Endothelial cell of umbilical vein (primary cell): Measurements from ENCODE around the gene GPR137C. TPM values are rescaled to one million over a fixed set of nuclear protein-coding genes. Genes with fewer than 3 reads are reported as not detected.
A peak's percentile ranks its signal among the peaks of the same experiment; 100 is the strongest.

Experiments used
- BruUV-seq: library from RNA; stranded (reverse); fragments of 400-500 nt; replicated peaks from 2 replicates; lab custom pipeline; 2021; lab: Mats Ljungman, UMichigan
- CTCF ChIA-PET: fragments of 300-600, 350-600 bp; sonication (Branson Sonifier 250); formaldehyde crosslinking; loops from one replicate; lab custom pipeline; 2021; ENCODE audit warnings: antibody characterized with exemption, inconsistent platforms; lab: Charles Lee
- POLR2A ChIA-PET: fragments of 300-600, 350-600 bp; sonication (Branson Sonifier 250); formaldehyde crosslinking; loops from one replicate; lab custom pipeline; 2021; ENCODE audit warnings: antibody characterized with exemption, inconsistent platforms; lab: Charles Lee
- DNase-seq: peaks from one replicate; pipeline ENCODE4 v3.0.0-alpha.2; 2011; ENCODE audit warnings: low read depth, low spot score
- FAIRE-seq: peaks from 2 replicates; lab custom pipeline; 2011; peaks lifted over from hg19 to GRCh38; lab: Jason Lieb, UNC
- H2AFZ ChIP-seq: 2 replicates; pipeline ENCODE4 v1.6.0; 2012; ENCODE audit warnings: low read depth, low read length, control low read depth, inconsistent platforms
- H3K27ac ChIP-seq: 2 replicates; pipeline ENCODE4 v1.5.1; 2011; ENCODE audit warnings: low read depth, mild to moderate bottlenecking, control low read depth, low read length, moderate library complexity; ENCODE audit not compliant: insufficient read depth
- H3K27me3 ChIP-seq, 2 experiments: 2 replicates each; pipeline versions ENCODE4 v1.6.0 to v1.6.1; 2011; ENCODE audit warnings: low read length in 2 of 2, mixed read lengths in 1 of 2; ENCODE audit not compliant: control insufficient read depth in 2 of 2, insufficient read depth in 2 of 2
- H3K36me3 ChIP-seq, 2 experiments: 2 replicates in 1 of 2; 3 replicates in 1 of 2; pipeline ENCODE4 v1.5.1; 2011; ENCODE audit warnings: low read length in 2 of 2, mild to moderate bottlenecking in 1 of 2, moderate library complexity in 1 of 2; ENCODE audit not compliant: control insufficient read depth in 2 of 2, insufficient read depth in 2 of 2; ENCODE audit errors: extremely low read depth in 1 of 2
- H3K4me1 ChIP-seq: 3 replicates; pipeline ENCODE4 v1.5.1; 2011; ENCODE audit warnings: mild to moderate bottlenecking, low read length; ENCODE audit not compliant: control insufficient read depth, insufficient read depth; ENCODE audit errors: extremely low read depth
- H3K4me2 ChIP-seq: 2 replicates; pipeline ENCODE4 v1.6.1; 2011; ENCODE audit warnings: low read length, control low read depth, mixed read lengths; ENCODE audit not compliant: insufficient read depth
- H3K4me3 ChIP-seq, 3 experiments: fragments of 200-600 bp in 1 of 3; sonication (generic), shearing (Covaris generic) in 1 of 3; replicated peaks in 1 of 3; 2 replicates each; pipeline ENCODE4 v1.5.1; 2011 to 2016; ENCODE audit warnings: control low read depth in 3 of 3, low read length in 3 of 3, mild to moderate bottlenecking in 2 of 3, inconsistent platforms in 1 of 3, low read depth in 1 of 3, moderate library complexity in 1 of 3; ENCODE audit not compliant: insufficient read depth in 1 of 3
- H3K79me2 ChIP-seq: 2 replicates; pipeline ENCODE4 v1.6.0; 2012; ENCODE audit warnings: low read length, inconsistent platforms; ENCODE audit not compliant: control insufficient read depth, insufficient read depth
- H3K9ac ChIP-seq: replicated peaks from 2 replicates; pipeline ENCODE3; 2011; ENCODE audit warnings: low read length, control low read depth; ENCODE audit not compliant: insufficient read depth; ENCODE audit errors: extremely low read depth
- H3K9me1 ChIP-seq: replicated peaks from 3 replicates; pipeline ENCODE4 v1.6.0; 2011; ENCODE audit warnings: mild to moderate bottlenecking, low read length; ENCODE audit not compliant: control insufficient read depth, insufficient read depth; ENCODE audit errors: extremely low read depth
- H3K9me3 ChIP-seq: replicated peaks from 2 replicates; pipeline ENCODE4 v1.5.1; 2012; ENCODE audit warnings: low read length, inconsistent platforms; ENCODE audit not compliant: control insufficient read depth, insufficient read depth
- H4K20me1 ChIP-seq: replicated peaks from 2 replicates; pipeline ENCODE3; 2011; ENCODE audit warnings: mild to moderate bottlenecking, low read length; ENCODE audit not compliant: control insufficient read depth, insufficient read depth; ENCODE audit errors: extremely low read depth
- EZH2 ChIP-seq: IDR thresholded peaks from 2 replicates; pipeline ENCODE4 v1.6.1; 2012; ENCODE audit warnings: borderline replicate concordance, low read depth, mild to moderate bottlenecking, moderate library complexity, low read length, inconsistent platforms; ENCODE audit not compliant: severe bottlenecking
- FOS ChIP-seq: IDR thresholded peaks from 2 replicates; pipeline ENCODE4 v1.6.1; 2011; ENCODE audit warnings: mild to moderate bottlenecking, low read length, moderate library complexity, borderline replicate concordance; ENCODE audit not compliant: insufficient read depth
- GATA2 ChIP-seq: IDR thresholded peaks from 2 replicates; pipeline ENCODE4 v1.7.0; 2011; ENCODE audit warnings: low read depth, mild to moderate bottlenecking, moderate library complexity, mixed read lengths, low read length; ENCODE audit not compliant: insufficient read length, insufficient read depth
- JUN ChIP-seq: IDR thresholded peaks from 2 replicates; pipeline ENCODE4 v1.6.1; 2011; ENCODE audit warnings: borderline replicate concordance, low read depth; ENCODE audit not compliant: insufficient read length, insufficient read depth
- MAX ChIP-seq: IDR thresholded peaks from 2 replicates; pipeline ENCODE4 v1.6.1; 2011; ENCODE audit not compliant: insufficient read depth, insufficient read length
- MYC ChIP-seq: IDR thresholded peaks from one replicate; pipeline ENCODE4 v1.6.1; 2011; ENCODE audit warnings: mild to moderate bottlenecking, low read depth, low read length
- POLR2A ChIP-seq: IDR thresholded peaks from 2 replicates; pipeline ENCODE4 v1.6.1; 2012; ENCODE audit warnings: low read depth, mild to moderate bottlenecking, control low read depth, low read length
- POLR2AphosphoS5 ChIP-seq: IDR thresholded peaks from 2 replicates; pipeline ENCODE4 v1.6.1; 2012; ENCODE audit warnings: low read depth, mild to moderate bottlenecking, control low read depth, low read length, moderate library complexity; ENCODE audit not compliant: insufficient read depth
- dilution Hi-C: fragments of 300-500 bp; cut with MboI; formaldehyde crosslinking; loops from one replicate; pipeline ENCODE4 v1.15.0; 2019; ENCODE audit warnings: low sequenced_read_pairs; ENCODE audit not compliant: extremely low pct_ligation_motif_present
- intact Hi-C: fragments of 100-400 bp; cut with micrococcal nuclease; formaldehyde crosslinking; loops from one replicate; pipeline ENCODE4 v1.10.0; 2022
- polyA plus RNA-seq, 4 experiments: library from polyadenylated mRNA; depleted of rRNA in 3 of 4; stranded (reverse) in 3 of 4; unstranded in 1 of 4; fragments of >200 nt; gene quantifications; 2 replicates each; pipeline versions ENCODE4 v1.2.1 to v1.2.3, GENCODE V29; 2011 to 2012; ENCODE audit warnings: missing spikeins in 1 of 4
- total RNA-seq: library from RNA; stranded (reverse); gene quantifications from 2 replicates; pipeline ENCODE4 v1.2.3, GENCODE V29; 2021
- TF ChIP-seq, protein P1 (sequence below), 2 donors: IDR thresholded peaks; 1 replicate in 1 of 2; 2 replicates in 1 of 2; pipeline ENCODE4 v1.5.1; 2011; ENCODE audit warnings: low read length in 2 of 2, mild to moderate bottlenecking in 2 of 2, moderate library complexity in 2 of 2, control low read depth in 1 of 2, inconsistent platforms in 1 of 2, low read depth in 1 of 2; ENCODE audit not compliant: insufficient read depth in 1 of 2; ENCODE audit errors: extremely low read depth in 1 of 2

GPR137C gene
- total and polyA plus RNA-seq, 2 donors (not counting 3 experiments of a cell fraction or from before 2014, with no cell fraction given) = 1.5 to 5.7 TPM

- ChIA-PET POLR2A (no interaction called here), CTCF (no interaction called here)
- no peaks in the 10 kb centered on the region for H3K9me3 ChIP-seq
- no peaks in the 10 kb centered on the region for H4K20me1 ChIP-seq
- no peak overlapping the region for H3K27ac ChIP-seq
- TF ChIP-seq EZH2 (no peak), JUN (peak; percentile 41), MAX (no peak)
- H3K4me2 ChIP-seq = no peak overlapping the region
- intact Hi-C loops = no loop called here
- H2AFZ ChIP-seq = no peak overlapping the region
- H3K79me2 ChIP-seq = no peaks in the 10 kb centered on the region
- no peaks in the 10 kb centered on the region for H3K36me3 ChIP-seq
- no peaks in the 10 kb centered on the region for H3K4me1 ChIP-seq
- no peak overlapping the region for H3K9ac ChIP-seq
- dilution Hi-C loops = no loop called here
- H3K27me3 ChIP-seq = no peaks in the 10 kb centered on the region
- no peak for FAIRE-seq
- no TSS peak for BruUV-seq
- no peak overlapping the region for H3K4me3 ChIP-seq
- no peak for DNase-seq
- H3K9me1 ChIP-seq = no peaks in the 10 kb centered on the region
Measured at GRCh38 chr14:52513249-52513648, 39.4 kb upstream of the GPR137C start.

- FAIRE-seq = no peak
- intact Hi-C loops (no loop called here), dilution Hi-C loops (no loop called here)
- POLR2A ChIA-PET = no interaction called here
- CTCF ChIA-PET = no interaction called here
- BruUV-seq = no TSS peak
- Histone ChIP-seq H3K9ac (no peak overlapping the region), H3K9me1 (no peaks in the 10 kb centered on the region), H3K4me1 (no peaks in the 10 kb centered on the region), H3K79me2 (no peaks in the 10 kb centered on the region), H3K4me3 (no peak overlapping the region), H3K27ac (no peak overlapping the region), H3K4me2 (no peak overlapping the region), H3K36me3 (no peaks in the 10 kb centered on the region), H4K20me1 (no peaks in the 10 kb centered on the region), H2AFZ (no peak overlapping the region), H3K9me3 (no peaks in the 10 kb centered on the region), H3K27me3 (no peaks in the 10 kb centered on the region)
- TF ChIP-seq POLR2AphosphoS5 (no peak), POLR2A (no peak), MYC (no peak), MAX (no peak), JUN (no peak), FOS (no peak), EZH2 (no peak), GATA2 (no peak)
- TF ChIP-seq, protein P1, sequence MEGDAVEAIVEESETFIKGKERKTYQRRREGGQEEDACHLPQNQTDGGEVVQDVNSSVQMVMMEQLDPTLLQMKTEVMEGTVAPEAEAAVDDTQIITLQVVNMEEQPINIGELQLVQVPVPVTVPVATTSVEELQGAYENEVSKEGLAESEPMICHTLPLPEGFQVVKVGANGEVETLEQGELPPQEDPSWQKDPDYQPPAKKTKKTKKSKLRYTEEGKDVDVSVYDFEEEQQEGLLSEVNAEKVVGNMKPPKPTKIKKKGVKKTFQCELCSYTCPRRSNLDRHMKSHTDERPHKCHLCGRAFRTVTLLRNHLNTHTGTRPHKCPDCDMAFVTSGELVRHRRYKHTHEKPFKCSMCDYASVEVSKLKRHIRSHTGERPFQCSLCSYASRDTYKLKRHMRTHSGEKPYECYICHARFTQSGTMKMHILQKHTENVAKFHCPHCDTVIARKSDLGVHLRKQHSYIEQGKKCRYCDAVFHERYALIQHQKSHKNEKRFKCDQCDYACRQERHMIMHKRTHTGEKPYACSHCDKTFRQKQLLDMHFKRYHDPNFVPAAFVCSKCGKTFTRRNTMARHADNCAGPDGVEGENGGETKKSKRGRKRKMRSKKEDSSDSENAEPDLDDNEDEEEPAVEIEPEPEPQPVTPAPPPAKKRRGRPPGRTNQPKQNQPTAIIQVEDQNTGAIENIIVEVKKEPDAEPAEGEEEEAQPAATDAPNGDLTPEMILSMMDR (IDR thresholded peaks at IDR 0.05; ENCODE audit: extremely low read depth in 1 of 2, insufficient read depth in 1 of 2, low read depth in 1 of 2, low read length in 2 of 2) = no peak
- DNase-seq = no peak
Measured at GRCh38 chr14:52514046-52514811, 38.4 kb upstream of the GPR137C start.
